GM12891 (cell line): Measurements from ENCODE around the gene GJC2.
A peak's percentile ranks its signal among the peaks of the same experiment; 100 is the strongest.

ENCODE experiments used
- DNase-seq: peaks from one replicate; pipeline ENCODE4 v3.0.0; 2011; ENCODE audit warnings: low spot score; ENCODE audit not compliant: insufficient read length
- FAIRE-seq: peaks from 2 replicates; lab custom pipeline; 2011; peaks lifted over from hg19 to GRCh38; lab: Jason Lieb, UNC
- PAX5 ChIP-seq: IDR thresholded peaks from 2 replicates; pipeline ENCODE4 v1.6.1; 2011; ENCODE audit warnings: low read length, moderate library complexity, mild to moderate bottlenecking; ENCODE audit not compliant: insufficient read depth, severe bottlenecking
- POLR2A ChIP-seq: IDR thresholded peaks from 2 replicates; pipeline ENCODE4 v1.6.1; 2011; ENCODE audit warnings: low read depth, low read length, control low read depth
- POLR2AphosphoS5 ChIP-seq: IDR thresholded peaks from 2 replicates; pipeline ENCODE4 v1.6.1; 2011; ENCODE audit warnings: low read depth, low read length, control low read depth
- POU2F2 ChIP-seq: IDR thresholded peaks from 2 replicates; pipeline ENCODE4 v1.6.1; 2011; ENCODE audit warnings: low read depth, mild to moderate bottlenecking, control low read depth, low read length, moderate library complexity
- SPI1 ChIP-seq: IDR thresholded peaks from 2 replicates; pipeline ENCODE4 v1.6.1; 2011; ENCODE audit warnings: low read depth, low read length, control low read depth
- TAF1 ChIP-seq: IDR thresholded peaks from 2 replicates; pipeline ENCODE4 v1.6.1; 2011; ENCODE audit warnings: low read depth, low read length, control low read depth

GJC2 gene

GRCh38 chr1:228176024-228176395 lies 26.3 kb downstream of the GJC2 start:
- TF ChIP-seq PAX5 (no peak), SPI1 (no peak), TAF1 (no peak), POLR2A (no peak)
- no peak for FAIRE-seq
- no peak for DNase-seq

DNA sequence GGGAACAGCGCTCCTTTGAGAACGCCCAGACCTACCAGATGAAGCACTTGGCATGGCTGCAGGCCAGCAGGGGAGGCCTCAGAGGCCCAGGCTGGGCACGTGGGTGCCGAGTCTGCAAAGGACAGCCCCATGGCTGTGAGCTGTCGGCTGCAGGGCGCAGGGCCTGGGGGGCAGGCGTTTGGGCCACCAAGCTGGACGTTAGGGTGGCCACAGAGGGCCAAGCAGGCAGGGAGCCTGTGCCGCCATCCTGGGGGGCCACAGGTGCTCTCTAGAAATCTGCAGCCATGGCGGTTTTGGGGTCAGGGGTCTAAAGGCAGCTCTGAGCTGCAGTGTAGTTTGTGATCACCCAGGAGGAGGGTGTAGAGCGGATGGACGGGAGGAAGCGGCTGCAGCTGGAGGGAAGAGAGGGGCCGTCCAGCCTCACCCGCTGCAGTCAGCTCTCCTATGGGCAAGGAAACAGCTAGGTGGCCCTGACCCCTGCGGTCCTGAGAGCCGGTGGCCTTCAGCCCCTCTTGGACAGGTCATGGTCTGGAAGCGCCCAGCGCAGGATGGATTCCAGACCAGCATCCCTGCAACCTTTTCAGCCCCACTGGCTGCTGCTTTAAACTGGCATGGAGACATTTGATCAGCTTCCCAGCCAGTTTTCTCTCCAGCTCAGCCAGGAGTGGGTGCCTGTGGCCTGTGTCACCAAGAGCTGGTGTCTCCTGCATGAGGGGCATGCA lies 26.9 kb downstream of the GJC2 start:
- DNase-seq (no peak), FAIRE-seq (no peak)
- TF ChIP-seq SPI1 (no peak), PAX5 (no peak), POLR2AphosphoS5 (no peak), TAF1 (no peak), POLR2A (no peak), POU2F2 (no peak)

DNA sequence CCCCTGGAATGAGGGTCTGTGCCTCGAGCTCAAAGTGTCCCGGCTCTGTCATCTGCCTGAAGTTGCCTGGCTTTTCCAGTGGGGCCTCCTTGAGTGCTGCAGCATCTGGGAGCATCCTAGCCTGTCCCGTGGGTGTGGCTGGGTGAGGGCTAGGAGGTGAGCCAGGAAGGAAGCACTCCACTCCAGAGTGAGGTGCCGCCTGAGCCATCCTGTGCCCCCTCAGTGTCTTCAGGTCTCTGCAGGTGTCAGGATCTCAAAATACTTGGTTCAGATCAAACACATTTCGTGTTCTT lies 27.4 kb downstream of the GJC2 start:
- FAIRE-seq (no peak), DNase-seq (no peak)
- no peak for TF ChIP-seq SPI1
- no peak for TF ChIP-seq TAF1
- TF ChIP-seq PAX5 = no peak
- no peak for TF ChIP-seq POU2F2
- no peak for TF ChIP-seq POLR2A
- no peak for TF ChIP-seq POLR2AphosphoS5

DNA sequence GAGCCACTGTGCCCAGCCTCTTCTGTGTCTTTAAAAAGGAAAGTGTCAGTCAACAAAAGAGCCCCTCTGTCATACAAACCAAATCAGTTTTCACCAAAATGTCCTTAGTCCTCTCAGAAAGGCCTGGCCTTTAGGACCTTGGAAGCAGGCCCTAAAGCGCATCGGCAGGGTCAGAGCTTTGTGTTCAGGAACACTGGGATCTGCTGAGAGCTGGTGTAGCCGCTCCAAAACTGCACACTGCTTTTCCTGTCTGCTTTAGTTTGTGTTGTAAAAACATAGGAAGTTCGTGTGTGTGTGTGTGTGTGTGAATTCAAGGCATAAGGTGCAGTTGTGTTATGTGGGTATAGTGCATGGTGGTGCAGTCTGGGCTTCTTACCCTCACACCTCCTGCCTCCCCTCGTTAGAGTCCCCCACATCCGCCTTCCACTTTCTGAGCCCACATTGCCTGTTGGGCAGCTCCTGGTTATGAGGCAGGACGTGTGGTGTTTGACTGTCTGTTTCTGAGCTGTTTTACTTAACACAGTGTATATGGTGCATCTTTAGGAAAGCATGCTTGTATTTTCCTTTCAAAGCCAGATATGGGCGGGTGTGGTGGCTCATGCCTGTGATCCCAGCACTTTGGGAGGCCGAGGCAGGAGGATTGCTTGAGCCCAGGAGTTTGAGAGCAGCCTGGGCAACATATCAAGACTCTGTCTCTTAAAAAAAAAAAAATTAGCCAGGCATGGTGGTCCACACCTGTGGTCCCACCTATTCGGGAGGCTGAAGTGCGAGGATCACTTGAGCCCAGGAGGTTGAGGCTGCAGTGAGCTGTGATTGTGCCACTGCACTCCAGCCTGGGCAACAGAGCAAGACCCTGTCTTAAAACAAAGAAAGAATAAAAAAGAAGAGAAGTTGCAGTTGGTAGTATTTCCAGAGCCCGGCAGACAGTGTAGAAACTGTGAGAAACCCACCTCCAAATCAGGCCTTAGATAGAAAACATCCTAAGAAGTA lies 28.3 kb downstream of the GJC2 start:
- DNase-seq (no peak), FAIRE-seq (no peak)
- TF ChIP-seq TAF1 (no peak), POLR2A (no peak), PAX5 (no peak), POLR2AphosphoS5 (no peak), POU2F2 (no peak), SPI1 (no peak)

GRCh38 chr1:228178737-228179684 lies 29.3 kb downstream of the GJC2 start:
- TF ChIP-seq POLR2A (no peak), POLR2AphosphoS5 (no peak)
- DNase-seq = no peak
- FAIRE-seq = no peak

DNA sequence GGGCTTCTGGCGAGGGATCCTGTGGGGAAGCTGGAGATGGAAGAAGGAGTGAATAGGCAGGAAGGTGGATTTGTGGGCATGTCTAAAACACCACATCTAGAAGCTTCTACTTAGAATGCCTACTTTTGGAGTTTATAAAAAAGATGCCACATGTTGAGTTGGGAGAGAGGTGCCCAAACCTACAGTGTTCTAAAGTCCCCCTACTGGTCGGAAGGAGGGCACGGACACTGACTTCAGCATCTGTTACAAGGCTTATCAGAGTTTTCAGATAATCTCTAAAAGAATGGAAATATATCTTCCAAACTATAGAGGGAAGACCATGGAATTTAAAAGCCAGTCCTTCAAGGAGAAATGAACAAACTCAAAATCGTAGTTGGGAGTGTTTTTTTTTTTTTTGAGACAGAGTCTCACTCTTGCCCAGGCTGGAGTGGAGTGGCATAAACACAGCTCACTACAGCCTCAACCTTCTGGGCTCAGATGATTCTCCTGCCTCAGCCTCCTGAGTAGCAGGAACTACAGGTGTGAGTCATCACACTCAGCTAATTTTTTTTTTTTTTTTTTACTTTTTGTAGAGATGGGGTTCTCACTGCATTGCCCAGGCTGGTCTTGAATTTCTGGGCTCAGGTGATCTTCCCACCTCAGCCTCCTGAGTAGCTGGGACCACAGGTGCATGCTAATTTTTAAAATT lies 30.7 kb downstream of the GJC2 start:
- DNase-seq (no peak), FAIRE-seq (no peak)
- TF ChIP-seq POLR2A (no peak), TAF1 (no peak), SPI1 (no peak), PAX5 (no peak), POLR2AphosphoS5 (no peak), POU2F2 (no peak)

DNA sequence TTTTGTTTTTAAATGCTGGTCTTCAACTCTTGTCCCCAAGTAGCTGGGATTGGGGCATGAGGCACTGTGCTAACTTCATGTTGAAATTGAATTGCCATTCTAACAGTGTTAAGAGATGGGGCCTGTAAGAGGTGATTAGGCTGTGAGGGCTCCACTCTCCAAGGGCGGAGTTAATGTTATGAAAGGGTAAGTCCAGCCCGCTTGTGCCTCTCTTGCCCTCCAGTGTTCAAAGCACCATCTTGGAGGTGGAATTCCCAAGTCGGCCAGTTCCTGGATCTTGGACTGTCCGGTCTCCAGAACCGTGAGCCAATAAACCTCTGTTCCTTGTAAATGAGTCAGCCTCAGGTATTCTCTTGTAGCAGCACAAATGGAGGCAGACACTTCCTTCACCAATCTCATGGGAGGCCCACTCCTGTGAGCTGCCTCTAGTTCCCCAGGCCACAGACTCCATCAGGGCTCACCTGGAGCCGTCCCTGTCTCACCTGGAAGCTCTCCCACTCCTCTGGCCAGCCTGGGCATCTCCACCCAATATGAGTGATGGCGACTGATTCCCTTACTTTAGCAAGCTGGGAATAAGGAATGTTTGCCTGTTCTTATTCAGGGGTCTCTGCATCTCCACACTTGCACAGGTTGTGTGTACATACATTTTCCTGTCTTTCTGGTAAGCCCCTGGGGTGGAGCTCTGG lies 31.4 kb downstream of the GJC2 start:
- TF ChIP-seq TAF1 = no peak
- 0 out of 2 replicates have a peak, but pooled peaks have one; percentile 24 for TF ChIP-seq POLR2AphosphoS5
- no peak for FAIRE-seq
- DNase-seq = no peak

- TF ChIP-seq POLR2AphosphoS5 = no peak
- no peak for TF ChIP-seq POLR2A
- TF ChIP-seq PAX5 = no peak
- TF ChIP-seq SPI1 = no peak
- no peak for TF ChIP-seq TAF1
- TF ChIP-seq POU2F2 = no peak
- FAIRE-seq (no peak), DNase-seq (no peak)
Observed at GRCh38 chr1:228181645-228182034, 31.9 kb downstream of the GJC2 start.
